KMS-11 (cell line): ENCODE data around the gene EPHA1.

Experiments used
- H2AFZ ChIP-seq: fragments of 200-600 bp; sonication (generic); 2 replicates; pipeline ENCODE4 v1.6.1; 2016; ENCODE audit warnings: antibody characterized with exemption, mixed run types, low read depth
- H3K27ac ChIP-seq: fragments of 200-600 bp; sonication (generic); 2 replicates; pipeline ENCODE4 v1.6.1; 2016; ENCODE audit warnings: mild to moderate bottlenecking, mixed run types
- H3K27me3 ChIP-seq: fragments of 200-600 bp; sonication (generic); 2 replicates; pipeline ENCODE4 v1.6.1; 2017; ENCODE audit warnings: mild to moderate bottlenecking, low read depth, mixed run types, moderate library complexity; ENCODE audit not compliant: insufficient read depth
- H3K36me3 ChIP-seq: fragments of 200-600 bp; sonication (generic); 2 replicates; pipeline ENCODE4 v1.6.1; 2017; ENCODE audit warnings: mild to moderate bottlenecking, mixed run types; ENCODE audit not compliant: insufficient read depth
- H3K4me1 ChIP-seq: fragments of 200-600 bp; sonication (generic); 2 replicates; pipeline ENCODE4 v1.6.1; 2016; ENCODE audit warnings: mild to moderate bottlenecking, low read depth, mixed run types; ENCODE audit not compliant: poor library complexity, severe bottlenecking
- H3K4me2 ChIP-seq: fragments of 200-600 bp; sonication (generic); 2 replicates; pipeline ENCODE4 v1.7.0; 2016; ENCODE audit warnings: mild to moderate bottlenecking, mixed run types
- H3K4me3 ChIP-seq: fragments of 200-600 bp; sonication (generic); IDR thresholded peaks from 2 replicates; pipeline ENCODE4 v1.6.1; 2017; ENCODE audit warnings: low read depth, low read length, mixed read lengths; ENCODE audit not compliant: insufficient read depth
- H3K79me2 ChIP-seq: fragments of 200-600 bp; sonication (generic); 2 replicates; pipeline ENCODE4 v1.6.1; 2016; ENCODE audit warnings: low read depth, mixed run types; ENCODE audit not compliant: insufficient read depth
- H3K9ac ChIP-seq: fragments of 200-600 bp; sonication (generic); 2 replicates; pipeline ENCODE4 v1.6.1; 2016; ENCODE audit warnings: mild to moderate bottlenecking, mixed run types
- H4K20me1 ChIP-seq: fragments of 200-600 bp; sonication (generic); 2 replicates; pipeline ENCODE4 v1.6.1; 2016; ENCODE audit warnings: mild to moderate bottlenecking, mixed run types; ENCODE audit not compliant: insufficient read depth
- TF ChIP-seq, protein P1 (sequence below): fragments of 200-600 bp; sonication (generic); conservative IDR thresholded peaks from 2 replicates; pipeline ENCODE4 v1.6.1; 2017; ENCODE audit warnings: low read depth, mild to moderate bottlenecking, antibody characterized with exemption, low read length, moderate library complexity, mixed read lengths

EPHA1 gene

GRCh38 chr7:143455491-143455890 lies 46.8 kb upstream of the EPHA1 start:
- Histone ChIP-seq H3K27me3 (0 out of 2 replicates have a peak, but pooled peaks cover 3% of the 10 kb centered on the region), H3K9ac (no peak overlapping the region), H4K20me1 (no peaks in the 10 kb centered on the region), H3K4me3 (no peak overlapping the region), H3K4me1 (no peaks in the 10 kb centered on the region), H3K4me2 (no peak overlapping the region), H3K36me3 (no peaks in the 10 kb centered on the region), H3K79me2 (no peaks in the 10 kb centered on the region), H3K27ac (no peak overlapping the region), H2AFZ (no peak overlapping the region)
- TF ChIP-seq, protein P1, sequence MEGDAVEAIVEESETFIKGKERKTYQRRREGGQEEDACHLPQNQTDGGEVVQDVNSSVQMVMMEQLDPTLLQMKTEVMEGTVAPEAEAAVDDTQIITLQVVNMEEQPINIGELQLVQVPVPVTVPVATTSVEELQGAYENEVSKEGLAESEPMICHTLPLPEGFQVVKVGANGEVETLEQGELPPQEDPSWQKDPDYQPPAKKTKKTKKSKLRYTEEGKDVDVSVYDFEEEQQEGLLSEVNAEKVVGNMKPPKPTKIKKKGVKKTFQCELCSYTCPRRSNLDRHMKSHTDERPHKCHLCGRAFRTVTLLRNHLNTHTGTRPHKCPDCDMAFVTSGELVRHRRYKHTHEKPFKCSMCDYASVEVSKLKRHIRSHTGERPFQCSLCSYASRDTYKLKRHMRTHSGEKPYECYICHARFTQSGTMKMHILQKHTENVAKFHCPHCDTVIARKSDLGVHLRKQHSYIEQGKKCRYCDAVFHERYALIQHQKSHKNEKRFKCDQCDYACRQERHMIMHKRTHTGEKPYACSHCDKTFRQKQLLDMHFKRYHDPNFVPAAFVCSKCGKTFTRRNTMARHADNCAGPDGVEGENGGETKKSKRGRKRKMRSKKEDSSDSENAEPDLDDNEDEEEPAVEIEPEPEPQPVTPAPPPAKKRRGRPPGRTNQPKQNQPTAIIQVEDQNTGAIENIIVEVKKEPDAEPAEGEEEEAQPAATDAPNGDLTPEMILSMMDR = no peak

DNA sequence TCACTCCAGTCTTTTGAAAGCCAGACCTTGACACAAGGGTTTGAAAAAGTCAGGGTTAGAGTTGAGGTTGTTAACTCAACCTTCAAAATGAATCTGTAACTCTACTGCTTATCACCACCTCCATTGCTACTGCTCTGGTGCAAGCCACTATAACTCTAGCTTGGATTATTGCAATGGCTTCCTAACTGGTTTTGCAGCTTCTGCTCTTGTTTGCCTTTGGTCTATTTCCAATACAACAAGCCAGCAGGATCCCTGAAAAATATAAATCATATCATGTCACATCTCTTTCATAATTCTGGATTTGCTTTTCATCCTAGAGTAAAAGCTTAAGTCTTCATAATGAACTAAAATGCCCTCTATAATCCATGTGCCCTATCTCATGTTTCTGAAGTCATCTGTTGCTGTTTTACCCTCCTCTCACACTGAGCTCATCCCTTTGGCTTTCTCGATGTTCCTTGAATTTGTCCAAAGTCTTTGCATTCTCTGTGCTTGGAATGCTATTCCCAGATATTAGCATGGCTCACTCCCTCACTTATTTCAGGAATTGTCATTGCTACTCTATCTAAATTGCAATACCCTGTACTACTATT lies 45.5 kb upstream of the EPHA1 start:
- Histone ChIP-seq H3K4me2 (no peak overlapping the region), H3K4me1 (no peaks in the 10 kb centered on the region), H3K4me3 (no peak overlapping the region), H3K27me3 (0 out of 2 replicates have a peak, but pooled peaks cover 3% of the 10 kb centered on the region), H3K79me2 (no peaks in the 10 kb centered on the region), H3K27ac (no peak overlapping the region), H4K20me1 (no peaks in the 10 kb centered on the region), H3K36me3 (no peaks in the 10 kb centered on the region), H3K9ac (no peak overlapping the region), H2AFZ (no peak overlapping the region)
- TF ChIP-seq, protein P1 = no peak

DNA sequence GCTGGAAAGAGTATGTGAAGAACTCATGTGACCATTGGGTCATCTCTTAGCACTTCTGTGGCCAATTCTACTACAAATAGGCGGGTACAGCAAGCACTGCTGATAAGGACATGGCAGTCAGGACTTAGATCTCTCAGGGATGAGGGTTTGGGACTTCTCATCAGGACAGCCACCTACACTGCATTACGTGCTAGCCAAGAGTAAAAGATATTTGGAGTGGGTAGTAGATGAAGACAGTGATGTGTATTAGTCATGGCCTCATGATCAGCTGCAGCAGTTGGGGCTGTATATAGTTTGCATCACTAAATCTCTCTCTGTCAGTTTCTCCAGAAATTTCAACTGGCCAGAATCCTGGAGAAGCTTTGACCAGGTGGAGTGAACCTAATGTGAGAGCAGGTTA lies 43.8 kb upstream of the EPHA1 start:
- Histone ChIP-seq H3K4me2 (no peak overlapping the region), H3K27me3 (0 out of 2 replicates have a peak, but pooled peaks cover 3% of the 10 kb centered on the region)

DNA sequence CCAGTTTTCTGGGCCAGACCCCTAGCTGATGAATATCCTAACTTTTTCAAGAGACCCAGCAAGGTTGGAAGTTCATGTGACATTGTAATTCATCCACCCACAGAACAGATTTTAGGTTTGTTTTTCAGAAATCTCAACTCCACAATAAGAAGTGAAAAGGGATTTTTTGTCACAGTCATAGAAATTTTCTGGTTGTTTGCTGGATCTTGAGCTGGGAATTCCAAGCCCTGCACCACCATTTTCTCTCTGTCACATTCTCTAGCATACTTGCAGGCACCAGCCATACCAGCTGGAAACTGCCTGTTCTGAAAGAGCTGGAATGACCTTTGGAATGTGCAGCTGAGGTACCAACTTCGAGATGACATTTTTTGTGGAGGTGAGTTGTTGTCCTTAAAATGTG lies 43.1 kb upstream of the EPHA1 start:
- no peak overlapping the region for H3K9ac ChIP-seq
- no peaks in the 10 kb centered on the region for H3K79me2 ChIP-seq
- no peak overlapping the region for H2AFZ ChIP-seq
- no peaks in the 10 kb centered on the region for H3K36me3 ChIP-seq
- no peaks in the 10 kb centered on the region for H4K20me1 ChIP-seq
- 0 out of 2 replicates have a peak, but pooled peaks cover 3% of the 10 kb centered on the region for H3K27me3 ChIP-seq
- H3K4me3 ChIP-seq = no peak overlapping the region
- no peak overlapping the region for H3K4me2 ChIP-seq
- H3K4me1 ChIP-seq = no peaks in the 10 kb centered on the region
- TF ChIP-seq, protein P1 = no peak
- no peak overlapping the region for H3K27ac ChIP-seq

More for the DNA sequence above, 43.8 kb upstream of the EPHA1 start:
- Histone ChIP-seq H3K36me3 (no peaks in the 10 kb centered on the region), H3K79me2 (no peaks in the 10 kb centered on the region), H3K27ac (no peak overlapping the region), H3K9ac (no peak overlapping the region), H3K4me3 (no peak overlapping the region), H2AFZ (no peak overlapping the region), H4K20me1 (no peaks in the 10 kb centered on the region), H3K4me1 (no peaks in the 10 kb centered on the region)
- TF ChIP-seq, protein P1 = no peak
